Lower leg skin (tissue), 4 donors: ENCODE data around the gene MLLT11. TPM values are rescaled to one million over a fixed set of nuclear protein-coding genes. Genes with fewer than 3 reads are reported as not detected.
A peak's percentile ranks its signal among the peaks of the same experiment; 100 is the strongest.

Experiments
- DNase-seq, 2 donors: peaks; one replicate each; pipeline ENCODE4 v3.0.0-alpha.2; 2019; ENCODE audit warnings: low spot score in 2 of 2
- H3K4me3 ChIP-seq: fragments of 200-600 bp; sonication (generic); 2 replicates; pipeline ENCODE4 v1.5.1; 2017; ENCODE audit warnings: mild to moderate bottlenecking, low read depth; ENCODE audit not compliant: poor library complexity, severe bottlenecking
- CTCF ChIP-seq, 3 donors: fragments of 450-650 bp; IDR thresholded peaks; one replicate each; pipeline ENCODE4 v1.5.1; 2016; ENCODE audit warnings: antibody characterized with exemption in 3 of 3, mild to moderate bottlenecking in 3 of 3, moderate library complexity in 2 of 3
- POLR2A ChIP-seq, 2 donors: fragments of 450-650 bp; IDR thresholded peaks; one replicate each; pipeline ENCODE4 v1.6.1; 2016 to 2017; ENCODE audit warnings: antibody characterized with exemption in 2 of 2, mild to moderate bottlenecking in 1 of 2, moderate library complexity in 1 of 2
- WGBS, 2 donors: methylation state at CpG; one replicate each; pipeline ENCODE4 v1.1.5; 2018; 5-methylcytosine and 5-hydroxymethylcytosine counted together
- intact Hi-C: fragments of 100-400 bp; cut with DNase I; formaldehyde crosslinking; loops from one replicate; pipeline ENCODE4 v1.15.0; 2023; ENCODE audit warnings: low total_unique reads
- total RNA-seq, 4 donors: library from RNA; depleted of rRNA; stranded (reverse); fragments of >200 nt; gene quantifications; one replicate each; pipeline ENCODE4 v1.1.0, GENCODE V29; 2016

MLLT11 gene
- total RNA-seq, 4 donors from 2014 or later: 0.47 to 1.6 (median 0.70) TPM

- intact Hi-C loops: no loop called here
- WGBS, 2 donors: 80 to 95% methylated on average over 1 of the region's 1 CpG
- H3K4me3 ChIP-seq: no peak overlapping the region
- no peak for DNase-seq
- TF ChIP-seq CTCF (IDR thresholded peaks at IDR 0.05): no peak
- no peak for TF ChIP-seq POLR2A (IDR thresholded peaks at IDR 0.05)
These were observed 17.0 kb upstream of the MLLT11 start for GRCh38 chr1:151043163-151043562.

GRCh38 chr1:151047591-151047924, 12.6 kb upstream of the MLLT11 start, which contains the start of gene C1orf56:
Gene C1orf56, plus strand, starts transcription at chr1:151047751. Its CDS starts 97 bp downstream, at chr1:151047848.
- intact Hi-C loops: no loop called here
- 0 to 1% methylated on average over 10 to 23 of the region's 29 CpGs for WGBS, 2 donors
- TF ChIP-seq POLR2A (IDR thresholded peaks at IDR 0.05) (peak in 1 of 2 donors; percentile 3), CTCF (IDR thresholded peaks at IDR 0.05) (no peak)
- H3K4me3 ChIP-seq: peak within 1 kb of the TSS; percentile 60
- peak in 1 of 2 donors; percentile 91 for DNase-seq

GRCh38 chr1:151047925-151048644, 12.1 kb upstream of the MLLT11 start:
- 0 to 1% methylated on average over 25 to 32 of the region's 48 CpGs for WGBS, 2 donors
- DNase-seq: peak; percentile 57 to 92

GRCh38 chr1:151048645-151049032, 11.6 kb upstream of the MLLT11 start:
- DNase-seq: no peak
- H3K4me3 ChIP-seq: no peak overlapping the region
- WGBS, 2 donors: 10 to 11% methylated on average over 3 of the region's 3 CpGs
- TF ChIP-seq CTCF (IDR thresholded peaks at IDR 0.05) (no peak), POLR2A (IDR thresholded peaks at IDR 0.05) (no peak)
- intact Hi-C loops: no loop called here

More at GRCh38 chr1:151047925-151048644, 12.1 kb upstream of the MLLT11 start:
- intact Hi-C loops: no loop called here
- TF ChIP-seq POLR2A (IDR thresholded peaks at IDR 0.05) (no peak), CTCF (IDR thresholded peaks at IDR 0.05) (no peak)
- H3K4me3 ChIP-seq: peak overlapping the region; percentile 60

GRCh38 chr1:151049458-151049857, 10.7 kb upstream of the MLLT11 start:
- no peak overlapping the region for H3K4me3 ChIP-seq
- intact Hi-C loops: no loop called here
- 85 to 88% methylated on average over 5 of the region's 5 CpGs for WGBS, 2 donors
- TF ChIP-seq CTCF (IDR thresholded peaks at IDR 0.05) (no peak), POLR2A (IDR thresholded peaks at IDR 0.05) (no peak)
- DNase-seq: no peak
